Heart left ventricle (tissue), 16 donors: ENCODE measurements around the gene GPR31. TPM values are rescaled to one million over a fixed set of nuclear protein-coding genes. Genes with fewer than 3 reads are reported as not detected.
A peak's percentile ranks its signal among the peaks of the same experiment; 100 is the strongest.

Experiments used
- ATAC-seq, 4 donors: fragments of 200-7000 bp; cut with Tn5 transposase; one replicate each; pipeline ENCODE4 v1.9.1; 2020 to 2022; ENCODE audit warnings: moderate library complexity in 4 of 4, mild to moderate bottlenecking in 3 of 4, moderate number of reproducible peaks in 1 of 4
- DNase-seq, 5 donors: peaks; one replicate each; pipeline ENCODE4 v3.0.0-alpha.2; 2020
- H3K27ac ChIP-seq, 12 donors: fragments of 200-600 bp; sonication (generic) in 4 of 12; one replicate each; pipeline versions ENCODE4 v1.5.0 to v1.8.0; 2016 to 2022; ENCODE audit warnings: mild to moderate bottlenecking in 2 of 12
- H3K27me3 ChIP-seq, 9 donors: fragments of 200-600 bp; sonication (generic) in 2 of 9; one replicate each; pipeline versions ENCODE4 v1.5.1 to v1.8.0; 2016 to 2022; ENCODE audit warnings: mild to moderate bottlenecking in 3 of 9
- H3K36me3 ChIP-seq, 9 donors: fragments of 200-600 bp; sonication (generic) in 2 of 9; one replicate each; pipeline versions ENCODE4 v1.5.0 to v1.8.0; 2018 to 2022; ENCODE audit warnings: mild to moderate bottlenecking in 2 of 9
- H3K4me1 ChIP-seq, 12 donors: fragments of 200-600 bp; sonication (generic) in 4 of 12; one replicate each; pipeline versions ENCODE4 v1.5.0 to v1.8.0; 2016 to 2022; ENCODE audit warnings: mild to moderate bottlenecking in 3 of 12
- H3K4me3 ChIP-seq, 12 donors: fragments of 200-600 bp; sonication (generic) in 4 of 12; one replicate each; pipeline versions ENCODE4 v1.5.0 to v1.8.0; 2017 to 2022; ENCODE audit warnings: mild to moderate bottlenecking in 9 of 12, moderate library complexity in 4 of 12
- H3K9me3 ChIP-seq, 12 donors: fragments of 200-600 bp; sonication (generic) in 4 of 12; one replicate each; pipeline versions ENCODE4 v1.5.0 to v1.8.0; 2016 to 2022; ENCODE audit warnings: mild to moderate bottlenecking in 1 of 12
- CTCF ChIP-seq, 12 donors: fragments of 200-600 bp; sonication (generic) in 4 of 12; IDR thresholded peaks; one replicate each; pipeline versions ENCODE4 v1.5.0 to v1.8.0; 2018 to 2022; ENCODE audit warnings: antibody characterized with exemption in 12 of 12, mild to moderate bottlenecking in 5 of 12
- POLR2A ChIP-seq, 2 donors: fragments of 450-650 bp; IDR thresholded peaks; one replicate each; pipeline ENCODE4 v1.6.1; 2017; ENCODE audit warnings: antibody characterized with exemption in 2 of 2, mild to moderate bottlenecking in 2 of 2, moderate library complexity in 2 of 2
- WGBS, 4 donors: extraction: QIAGEN DNeasy Blood & Tissue Kit in 2 of 4; methylation state at CpG; one replicate each; pipeline versions ENCODE4 v1.1.5 to v1.1.7; 2013 to 2018; 5-methylcytosine and 5-hydroxymethylcytosine counted together
- intact Hi-C, 10 donors: fragments of 100-400 bp; cut with DNase I; formaldehyde crosslinking; loops; one replicate each; pipeline versions ENCODE4 v1.11.1 to v1.14.2; 2022
- polyA plus RNA-seq, 2 donors: library from polyadenylated mRNA; stranded (reverse); fragments of 200-250 nt; gene quantifications; one replicate each; pipeline ENCODE4 v1.2.3, GENCODE V29; 2013
- total RNA-seq, 9 donors: library from RNA; depleted of rRNA in 2 of 9; stranded (reverse); fragments of >200 nt in 2 of 9; fragmentation: NEBNext Ultra II Directional in 3 of 9; extraction: Animal tissue kit (Norgen Biotek cat#: 25700) in 3 of 9; gene quantifications; one replicate each; pipeline versions ENCODE4 v1.1.0 to v1.2.4, GENCODE V29; 2016 to 2023
- donor health status: ischemic (EF 13 %, LVEDD 7.1; RV severe dilation, severe dysfunction).
- donor health status: healthy with polysubstance abuse.
- donor health status: DM: no; HTN: yes; CAD: no.
- donor health status: DM: no; HTN: no; CAD: no.
- donor health status: ischemic (EF 25% LVEDD 6.9; RV normal size, moderate dysfunction).
- donor health status: ischemic (EF 25% LVEDD 5.7; RV mildly dilated, moderate dysfunction).
- donor health status: healthy.
- donor health status: DM: yes; HTN: yes; CAD: no.
- donor health status: ischemic (EF 35%, LVEDD 5.7; RV mildly dilated, moderate dysfunction).
- donor health status: nonischemic (EF 11% LVEDD 7.7; RV severe dilation, severe dysfunction).
- donor health status: DM: yes; HTN: yes; CAD: no.
- donor health status: PGD.
- donor health status: ischemic (EF 29% LVEDD 5.4; RV normal size, mild dysfunction).
- donor health status: nonischemic (EF 23%, LVEDD 6.1; RV moderate dilation, normal function).

The GPR31 gene
- total and polyA plus RNA-seq, 11 donors, result not detected

- ATAC-seq (no peak), DNase-seq (no peak)
- WGBS, 4 donors, result 84 to 90% (median 88%) methylated on average over 12 of the region's 12 CpGs
- intact Hi-C loops, result no loop called here
- TF ChIP-seq CTCF (IDR thresholded peaks at IDR 0.05) (no peak), POLR2A (IDR thresholded peaks at IDR 0.05) (no peak)
- Histone ChIP-seq H3K36me3 (no peaks in the 10 kb centered on the region), H3K27me3 (peaks cover 0 to 51% (median 4%) of the 10 kb centered on the region in 9 donors), H3K9me3 (no peaks in the 10 kb centered on the region), H3K4me3 (no peak overlapping the region), H3K4me1 (peaks cover 0 to 12% (median 0%) of the 10 kb centered on the region in 12 donors), H3K27ac (peak overlapping the region in 1 of 12 donors; percentile 0)
Observed at GRCh38 chr6:167118839-167119238, 38.9 kb downstream of the GPR31 start.

- H3K36me3 ChIP-seq, result no peaks in the 10 kb centered on the region
- WGBS, 4 donors, result 89 to 93% (median 91%) methylated on average over 7 of the region's 7 CpGs
- H3K27me3 ChIP-seq, result peaks cover 0 to 51% (median 8%) of the 10 kb centered on the region in 9 donors
- no peak overlapping the region for H3K4me3 ChIP-seq
- no peak for TF ChIP-seq POLR2A (IDR thresholded peaks at IDR 0.05)
- TF ChIP-seq CTCF (IDR thresholded peaks at IDR 0.05), result no peak
- ATAC-seq, result no peak
- no peaks in the 10 kb centered on the region for H3K9me3 ChIP-seq
- intact Hi-C loops, result no loop called here
- peaks cover 0 to 12% (median 0%) of the 10 kb centered on the region in 12 donors for H3K4me1 ChIP-seq
- no peak for DNase-seq
- H3K27ac ChIP-seq, result no peak overlapping the region
Observed at GRCh38 chr6:167118006-167118405, 39.8 kb downstream of the GPR31 start.

- ATAC-seq (no peak), DNase-seq (no peak)
- Histone ChIP-seq H3K9me3 (no peaks in the 10 kb centered on the region), H3K27me3 (peaks cover 0 to 55% (median 8%) of the 10 kb centered on the region in 9 donors), H3K4me3 (no peak overlapping the region), H3K4me1 (peaks cover 0 to 12% (median 0%) of the 10 kb centered on the region in 12 donors), H3K27ac (peak overlapping the region in 1 of 12 donors; percentile 59), H3K36me3 (no peaks in the 10 kb centered on the region)
- intact Hi-C loops, result no loop called here
- 50 to 68% (median 55%) methylated on average over 14 of the region's 14 CpGs for WGBS, 4 donors
- TF ChIP-seq POLR2A (IDR thresholded peaks at IDR 0.05) (no peak), CTCF (IDR thresholded peaks at IDR 0.05) (no peak)
Observed at GRCh38 chr6:167116838-167117228, 40.9 kb downstream of the GPR31 start.

GRCh38 chr6:167116109-167116837, 41.5 kb downstream of the GPR31 start:
- Histone ChIP-seq H3K9me3 (no peaks in the 10 kb centered on the region), H3K4me1 (peaks cover 0 to 12% (median 0%) of the 10 kb centered on the region in 12 donors), H3K4me3 (peak overlapping the region in 1 of 12 donors; percentile 16), H3K27me3 (peaks cover 0 to 61% (median 8%) of the 10 kb centered on the region in 9 donors), H3K36me3 (no peaks in the 10 kb centered on the region), H3K27ac (peak overlapping the region in 1 of 12 donors; percentile 59)
- ATAC-seq (no peak), DNase-seq (no peak)
- 37 to 49% (median 43%) methylated on average over 25 of the region's 25 CpGs for WGBS, 4 donors
- intact Hi-C loops, result no loop called here
- TF ChIP-seq POLR2A (IDR thresholded peaks at IDR 0.05) (no peak), CTCF (IDR thresholded peaks at IDR 0.05) (no peak)
